Measurements from ENCODE around the gene CBS.
"Not testable (repeated sequence)": the region's sequence is repeated elsewhere in the genome, so short reads cannot be mapped to it uniquely, and the experiment has no call there.

The CBS gene

DNA sequence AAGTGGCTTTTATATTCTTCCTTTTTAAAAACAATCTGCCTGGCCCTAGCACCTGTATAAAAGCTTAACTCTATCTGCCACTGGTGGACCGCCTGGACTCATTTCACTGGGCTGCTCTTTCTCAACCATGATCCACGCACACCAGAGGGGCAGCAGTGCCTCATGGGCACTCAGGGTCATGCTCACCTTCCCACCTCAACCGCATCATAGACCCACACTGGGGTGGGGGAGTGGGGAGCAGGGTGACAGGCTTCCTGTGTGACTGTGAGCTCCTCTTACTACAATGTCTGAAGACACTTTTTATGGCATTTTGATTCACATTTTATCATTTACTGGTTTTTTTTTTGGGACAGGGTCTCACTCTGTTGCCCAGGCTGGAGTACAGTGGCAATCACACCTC is 15.3 kb upstream of the CBS start:
- not testable (repeated sequence) for H3K9me3 ChIP-seq (ENCODE audit: control insufficient read depth, insufficient read depth, low read length); H3K4me1 ChIP-seq (ENCODE audit: control insufficient read depth, insufficient read depth, low read length); H3K36me3 ChIP-seq (ENCODE audit: control insufficient read depth, insufficient read depth, low read length); H3K9ac ChIP-seq (ENCODE audit: low read depth, low read length); H3K4me3 ChIP-seq (ENCODE audit: low read depth, low read length); H3K27me3 ChIP-seq (ENCODE audit: control insufficient read depth, insufficient read depth, low read length)

DNA sequence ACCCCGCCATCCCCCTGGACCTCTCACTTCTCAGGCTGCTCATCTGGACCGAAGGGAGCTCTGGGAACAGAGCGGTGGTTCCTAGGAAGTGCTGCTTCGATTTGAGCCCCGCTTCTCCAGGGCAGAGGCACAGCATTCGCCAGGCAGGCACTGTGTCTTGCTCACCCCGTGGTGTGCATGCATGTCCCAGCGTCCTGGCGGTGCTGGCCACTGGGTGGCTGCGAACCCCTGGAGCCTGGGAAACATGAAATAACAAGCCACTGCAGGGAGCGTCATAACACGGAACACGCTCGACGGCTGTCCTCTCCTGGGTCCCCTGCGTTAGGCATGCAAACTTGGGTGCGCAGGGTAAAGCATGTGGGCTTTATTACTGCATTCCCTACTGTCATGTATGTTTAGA is 13.8 kb upstream of the CBS start:
- not testable (repeated sequence) for H3K9me3 ChIP-seq (ENCODE audit: control insufficient read depth, insufficient read depth, low read length); H3K4me1 ChIP-seq (ENCODE audit: control insufficient read depth, insufficient read depth, low read length); H3K4me3 ChIP-seq (ENCODE audit: low read depth, low read length); H3K27me3 ChIP-seq (ENCODE audit: control insufficient read depth, insufficient read depth, low read length); H3K36me3 ChIP-seq (ENCODE audit: control insufficient read depth, insufficient read depth, low read length); H3K9ac ChIP-seq (ENCODE audit: low read depth, low read length)

DNA sequence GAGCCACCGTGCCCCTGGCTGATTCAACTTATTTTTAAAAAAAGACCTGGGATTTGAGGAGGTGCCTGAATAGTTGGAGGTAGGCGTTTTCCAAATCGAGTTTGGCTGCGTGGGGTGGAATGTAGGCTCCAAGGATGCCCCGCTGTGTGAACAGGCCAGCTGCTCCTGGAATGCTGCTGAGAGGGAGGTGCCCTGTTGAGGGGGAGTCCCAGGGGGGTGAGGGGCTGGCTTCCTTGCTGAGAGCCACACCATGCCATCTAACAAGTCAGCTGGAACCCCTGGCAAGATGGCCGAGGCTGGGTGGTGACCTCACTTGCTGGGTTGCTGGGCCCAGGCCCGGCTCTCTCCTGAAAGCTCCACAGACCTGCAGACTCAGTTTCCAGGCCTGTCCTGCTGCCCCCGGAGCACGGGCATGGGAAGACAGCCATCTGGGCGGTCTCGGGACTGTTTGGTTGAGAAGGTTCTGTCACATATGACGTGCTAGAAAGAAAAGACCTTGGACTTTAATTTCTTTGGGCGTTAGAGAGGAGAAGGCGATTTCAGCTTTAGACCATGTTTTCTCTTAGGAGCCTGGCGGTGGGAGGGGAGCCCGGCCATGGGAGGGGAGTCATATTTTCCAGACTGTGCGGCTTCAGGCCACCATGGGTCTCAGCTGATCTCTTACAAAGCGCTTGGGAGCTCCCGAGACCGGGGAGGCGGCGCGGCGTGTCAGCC is 7.1 kb upstream of the CBS start:
- H3K36me3 ChIP-seq (ENCODE audit: control insufficient read depth, insufficient read depth, low read length); H3K9ac ChIP-seq (ENCODE audit: low read depth, low read length); H3K4me3 ChIP-seq (ENCODE audit: low read depth, low read length); H3K4me1 ChIP-seq (ENCODE audit: control insufficient read depth, insufficient read depth, low read length); H3K27me3 ChIP-seq (ENCODE audit: control insufficient read depth, insufficient read depth, low read length); H3K9me3 ChIP-seq (ENCODE audit: control insufficient read depth, insufficient read depth, low read length): not testable (repeated sequence)

- not testable (repeated sequence) for H3K4me1 ChIP-seq (ENCODE audit: control insufficient read depth, insufficient read depth, low read length); H3K9ac ChIP-seq (ENCODE audit: low read depth, low read length); H3K4me3 ChIP-seq (ENCODE audit: low read depth, low read length)
These were observed 1.0 kb upstream of the CBS start for GRCh38 chr21:43076643-43077042.

DNA sequence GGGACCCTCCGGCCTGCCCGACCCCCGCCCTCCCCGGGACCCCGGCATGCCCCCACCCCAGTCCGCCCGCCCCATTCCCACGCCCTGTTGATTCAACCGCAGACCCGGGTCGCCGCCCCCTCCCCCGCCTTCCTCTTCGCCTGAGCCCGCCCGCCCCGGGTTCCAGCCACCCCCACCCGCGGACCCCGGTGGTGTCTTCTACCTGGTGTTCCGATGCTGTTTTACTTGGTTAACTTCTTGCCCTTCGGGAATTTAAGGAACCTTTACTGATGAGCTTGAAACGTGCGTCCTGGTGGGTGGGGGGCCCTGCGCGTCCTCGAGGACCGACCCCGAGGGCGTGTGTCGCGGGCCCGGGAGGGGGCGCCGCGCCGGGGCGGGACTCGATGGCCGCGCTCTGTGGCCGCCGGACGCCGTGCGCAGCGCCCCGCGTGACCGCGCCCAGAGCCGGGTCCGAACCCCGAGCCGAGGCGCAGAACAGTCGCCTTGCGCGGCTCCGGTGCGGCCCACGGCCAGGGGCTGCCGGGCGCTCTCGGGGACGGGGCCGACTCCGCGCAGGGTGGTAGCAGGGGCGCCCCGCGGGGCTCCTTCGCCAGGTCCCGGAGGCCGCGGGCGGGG is 495 bp upstream of the CBS start:
- H3K36me3 ChIP-seq (ENCODE audit: control insufficient read depth, insufficient read depth, low read length); H3K9me3 ChIP-seq (ENCODE audit: control insufficient read depth, insufficient read depth, low read length); H3K9ac ChIP-seq (ENCODE audit: low read depth, low read length); H3K27me3 ChIP-seq (ENCODE audit: control insufficient read depth, insufficient read depth, low read length); H3K4me3 ChIP-seq (ENCODE audit: low read depth, low read length); H3K4me1 ChIP-seq (ENCODE audit: control insufficient read depth, insufficient read depth, low read length): not testable (repeated sequence)

More at GRCh38 chr21:43076643-43077042, 1.0 kb upstream of the CBS start:
- not testable (repeated sequence) for H3K9me3 ChIP-seq (ENCODE audit: control insufficient read depth, insufficient read depth, low read length); H3K36me3 ChIP-seq (ENCODE audit: control insufficient read depth, insufficient read depth, low read length); H3K27me3 ChIP-seq (ENCODE audit: control insufficient read depth, insufficient read depth, low read length)

DNA sequence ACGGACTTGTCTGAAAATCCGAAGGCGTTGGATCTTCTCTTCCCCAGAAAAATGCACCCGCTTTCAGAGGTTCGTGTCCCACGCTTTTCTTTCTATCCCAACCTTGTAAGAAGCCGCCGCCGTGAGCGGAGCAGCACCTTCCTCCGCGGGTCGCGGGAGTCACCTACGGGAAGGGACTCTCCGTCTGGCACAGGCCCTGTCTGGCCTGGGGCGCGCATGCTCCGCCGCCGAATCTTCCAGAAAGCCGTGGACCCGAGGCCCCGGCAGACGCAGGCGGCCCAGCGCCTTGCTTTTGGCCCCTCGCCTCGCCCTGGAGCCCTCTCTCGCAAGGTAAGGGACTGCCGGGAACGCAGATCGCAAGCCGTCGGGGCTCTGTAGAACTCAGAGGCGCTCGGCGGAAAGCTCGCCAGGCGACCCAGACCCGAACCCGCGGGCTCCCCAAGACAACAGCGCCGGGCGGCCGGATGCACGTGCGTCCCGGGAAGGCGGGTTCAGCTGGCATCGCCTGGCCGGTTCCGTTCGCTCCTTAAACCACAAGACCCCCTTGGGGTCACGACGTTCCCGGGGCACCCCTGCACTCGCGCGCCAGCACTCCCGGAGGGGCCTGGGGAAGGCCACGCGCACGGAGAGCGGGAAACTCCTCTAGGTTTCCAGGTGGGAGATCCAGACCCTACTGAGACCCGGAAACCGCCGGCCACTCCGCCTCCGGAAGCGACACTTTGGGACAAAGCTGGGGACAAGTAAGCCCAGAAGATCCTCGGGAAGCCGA is 1.1 kb downstream of the CBS start:
- H3K4me1 ChIP-seq (ENCODE audit: control insufficient read depth, insufficient read depth, low read length); H3K4me3 ChIP-seq (ENCODE audit: low read depth, low read length); H3K9me3 ChIP-seq (ENCODE audit: control insufficient read depth, insufficient read depth, low read length); H3K27me3 ChIP-seq (ENCODE audit: control insufficient read depth, insufficient read depth, low read length); H3K9ac ChIP-seq (ENCODE audit: low read depth, low read length); H3K36me3 ChIP-seq (ENCODE audit: control insufficient read depth, insufficient read depth, low read length): not testable (repeated sequence)

DNA sequence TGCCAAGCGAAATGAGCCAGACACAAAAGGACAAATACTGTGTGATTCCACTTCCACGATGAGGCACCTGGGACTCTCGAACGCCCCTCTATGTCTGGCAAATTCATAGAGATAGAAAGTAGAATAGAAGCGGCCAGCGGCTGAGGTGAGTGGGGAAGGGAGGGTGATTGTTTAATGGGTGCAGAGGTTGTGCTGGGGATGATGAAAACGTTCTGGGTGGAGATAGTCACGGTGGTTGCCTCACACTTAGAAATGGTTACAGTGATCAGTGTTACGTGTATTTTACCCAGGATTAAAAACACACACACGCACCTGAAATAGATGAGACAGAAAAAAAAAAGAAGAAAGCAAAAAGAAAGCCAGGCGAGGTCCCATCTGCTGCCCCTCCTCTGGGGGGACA is 2.9 kb downstream of the CBS start:
- not testable (repeated sequence) for H3K4me3 ChIP-seq (ENCODE audit: low read depth, low read length); H3K36me3 ChIP-seq (ENCODE audit: control insufficient read depth, insufficient read depth, low read length); H3K9me3 ChIP-seq (ENCODE audit: control insufficient read depth, insufficient read depth, low read length); H3K27me3 ChIP-seq (ENCODE audit: control insufficient read depth, insufficient read depth, low read length); H3K4me1 ChIP-seq (ENCODE audit: control insufficient read depth, insufficient read depth, low read length); H3K9ac ChIP-seq (ENCODE audit: low read depth, low read length)

GRCh38 chr21:43069682-43070081 is 6.0 kb downstream of the CBS start:
- H3K27me3 ChIP-seq (ENCODE audit: control insufficient read depth, insufficient read depth, low read length); H3K9me3 ChIP-seq (ENCODE audit: control insufficient read depth, insufficient read depth, low read length); H3K4me3 ChIP-seq (ENCODE audit: low read depth, low read length); H3K4me1 ChIP-seq (ENCODE audit: control insufficient read depth, insufficient read depth, low read length); H3K9ac ChIP-seq (ENCODE audit: low read depth, low read length); H3K36me3 ChIP-seq (ENCODE audit: control insufficient read depth, insufficient read depth, low read length): not testable (repeated sequence)

DNA sequence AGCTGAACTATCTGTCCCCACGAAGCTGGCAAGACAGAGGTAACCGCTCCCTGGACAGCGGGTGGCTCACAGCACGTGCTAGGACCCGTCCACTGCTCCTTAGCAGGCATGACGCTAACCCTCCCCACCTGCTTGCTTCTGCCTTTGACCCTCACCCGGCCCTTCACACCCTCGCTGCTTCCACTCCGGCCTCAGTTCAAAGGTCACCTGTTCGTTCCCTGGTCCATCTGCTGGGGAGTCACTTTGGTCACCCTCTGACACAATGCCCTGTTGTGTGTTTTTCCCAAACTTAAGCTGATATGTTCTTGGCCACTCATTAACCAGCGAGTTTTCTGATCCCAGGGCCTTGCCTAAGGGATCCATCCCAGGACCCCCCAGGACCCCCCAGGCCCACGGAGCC is 7.6 kb downstream of the CBS start:
- H3K4me3 ChIP-seq (ENCODE audit: low read depth, low read length); H3K36me3 ChIP-seq (ENCODE audit: control insufficient read depth, insufficient read depth, low read length); H3K9me3 ChIP-seq (ENCODE audit: control insufficient read depth, insufficient read depth, low read length); H3K4me1 ChIP-seq (ENCODE audit: control insufficient read depth, insufficient read depth, low read length); H3K27me3 ChIP-seq (ENCODE audit: control insufficient read depth, insufficient read depth, low read length); H3K9ac ChIP-seq (ENCODE audit: low read depth, low read length): not testable (repeated sequence)

GRCh38 chr21:43066690-43067089 is 8.9 kb downstream of the CBS start:
- not testable (repeated sequence) for H3K9me3 ChIP-seq (ENCODE audit: control insufficient read depth, insufficient read depth, low read length); H3K27me3 ChIP-seq (ENCODE audit: control insufficient read depth, insufficient read depth, low read length); H3K4me3 ChIP-seq (ENCODE audit: low read depth, low read length); H3K9ac ChIP-seq (ENCODE audit: low read depth, low read length); H3K4me1 ChIP-seq (ENCODE audit: control insufficient read depth, insufficient read depth, low read length); H3K36me3 ChIP-seq (ENCODE audit: control insufficient read depth, insufficient read depth, low read length)

DNA sequence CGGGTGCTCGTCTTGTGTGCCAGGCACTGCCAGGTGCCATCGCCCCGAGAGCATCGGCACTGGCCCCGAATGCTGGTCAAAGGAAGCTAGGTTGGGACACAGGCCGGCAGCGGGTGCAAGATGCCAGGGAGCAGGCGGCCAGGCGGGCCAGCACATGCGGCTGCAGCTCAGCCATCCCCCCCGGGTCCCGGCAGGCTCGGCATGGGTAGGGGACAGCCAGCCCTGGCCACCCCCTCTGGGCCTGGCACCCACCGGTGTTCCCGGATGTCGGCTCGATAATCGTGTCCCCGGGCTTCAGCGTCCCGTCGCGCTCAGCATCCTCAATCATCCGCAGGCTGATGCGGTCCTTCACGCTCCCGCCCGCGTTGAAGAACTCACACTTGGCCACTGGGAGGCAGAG is 9.6 kb downstream of the CBS start:
- H3K4me1 ChIP-seq (ENCODE audit: control insufficient read depth, insufficient read depth, low read length); H3K9ac ChIP-seq (ENCODE audit: low read depth, low read length); H3K9me3 ChIP-seq (ENCODE audit: control insufficient read depth, insufficient read depth, low read length); H3K36me3 ChIP-seq (ENCODE audit: control insufficient read depth, insufficient read depth, low read length); H3K27me3 ChIP-seq (ENCODE audit: control insufficient read depth, insufficient read depth, low read length); H3K4me3 ChIP-seq (ENCODE audit: low read depth, low read length): not testable (repeated sequence)

- not testable (repeated sequence) for H3K4me3 ChIP-seq (ENCODE audit: low read depth, low read length); H3K36me3 ChIP-seq (ENCODE audit: control insufficient read depth, insufficient read depth, low read length); H3K27me3 ChIP-seq (ENCODE audit: control insufficient read depth, insufficient read depth, low read length); H3K9ac ChIP-seq (ENCODE audit: low read depth, low read length); H3K9me3 ChIP-seq (ENCODE audit: control insufficient read depth, insufficient read depth, low read length); H3K4me1 ChIP-seq (ENCODE audit: control insufficient read depth, insufficient read depth, low read length)
These were observed 11.2 kb downstream of the CBS start for GRCh38 chr21:43064265-43064917.

Data from iPS-15b (cell line).